GM18868 (cell line): ENCODE data around the gene KRT39.
"Not testable (repeated sequence)": the region's sequence is repeated elsewhere in the genome, so short reads cannot be mapped to it uniquely, and the experiment has no call there.

Source experiments
- ATAC-seq: cut with Tn5 transposase; IDR thresholded peaks from one replicate; pipeline ENCODE4 v1.9.1; 2021; ENCODE audit warnings: mild to moderate bottlenecking, moderate library complexity; ENCODE audit not compliant: unreplicated experiment

KRT39 gene

DNA sequence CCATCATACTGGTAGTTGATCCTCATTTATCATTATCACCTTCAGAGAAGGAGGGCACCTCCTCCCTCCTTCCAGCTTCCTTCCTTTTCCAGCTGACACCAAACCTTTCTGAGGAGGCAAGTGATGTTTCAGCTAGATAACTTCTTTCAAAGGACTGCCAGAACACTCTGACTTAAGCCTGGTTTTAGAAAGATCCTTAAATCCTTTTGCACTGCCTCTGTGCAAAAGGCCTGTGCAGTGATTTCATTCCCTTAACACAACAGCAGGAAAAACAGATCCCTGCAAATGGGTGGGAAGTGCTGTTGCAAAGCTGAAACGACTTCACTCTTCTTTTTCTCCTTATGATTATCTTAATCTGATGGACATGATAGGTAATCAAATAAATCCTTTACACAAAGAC is 22.2 kb downstream of the KRT39 start:
- no peak for ATAC-seq

DNA sequence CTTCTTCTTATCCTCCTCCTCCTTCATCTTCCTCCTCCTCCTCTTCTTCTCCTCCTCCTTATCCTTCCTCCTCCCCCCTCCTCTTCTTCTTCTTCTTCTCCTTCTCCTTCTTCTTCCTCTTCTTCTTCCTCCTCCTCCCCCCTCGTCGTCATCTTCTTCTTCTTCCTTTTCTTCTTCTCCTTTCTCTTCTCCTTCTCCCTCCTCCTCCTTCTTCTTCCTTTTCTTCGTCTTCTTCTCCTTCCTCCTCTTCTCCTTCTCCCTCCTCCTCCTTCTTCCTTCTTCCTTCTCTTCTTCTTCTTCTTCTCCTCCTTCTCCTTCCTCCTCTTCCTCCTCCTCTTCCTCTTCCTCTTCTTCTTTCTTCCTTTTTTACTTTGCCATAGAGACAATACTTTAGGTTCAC is 24.2 kb downstream of the KRT39 start:
- no peak for ATAC-seq

DNA sequence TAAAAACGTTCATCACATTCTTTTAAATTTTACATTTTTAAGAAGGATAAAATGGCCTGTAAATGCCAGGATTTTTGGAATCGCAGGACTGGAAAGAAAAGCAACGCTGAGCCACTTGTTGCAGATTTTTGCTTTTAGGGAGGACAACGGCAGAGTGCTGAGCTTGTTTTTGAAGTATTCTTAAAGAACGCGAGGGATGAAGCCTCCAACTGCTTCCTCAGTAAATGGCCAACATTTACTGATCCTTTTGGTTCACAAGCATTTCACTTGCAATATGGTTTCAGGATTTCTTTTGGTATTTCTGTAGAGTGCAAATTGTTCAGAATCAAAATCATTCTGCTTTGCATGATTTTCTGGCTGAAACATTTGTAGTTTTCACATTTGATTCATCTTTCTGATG is 26.5 kb downstream of the KRT39 start:
- no peak for ATAC-seq

DNA sequence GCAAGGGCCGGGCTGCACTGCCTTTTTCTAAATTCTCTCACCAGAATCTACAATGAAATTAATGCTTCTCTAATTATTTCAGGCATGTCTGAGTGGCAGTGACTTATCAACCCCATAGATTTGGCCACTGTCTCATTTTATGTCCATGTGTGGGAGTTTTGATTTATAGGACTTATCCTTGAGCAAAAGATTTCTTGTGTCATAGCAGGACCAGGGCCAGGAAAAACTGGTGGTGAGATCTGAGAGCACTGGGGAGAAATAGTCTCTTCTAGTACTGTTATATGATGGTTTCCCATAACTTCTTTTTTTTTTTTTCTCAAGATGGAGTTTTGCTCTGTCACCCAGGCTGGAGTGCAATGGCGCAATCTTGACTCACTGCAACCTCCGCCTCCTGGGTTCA is 27.8 kb downstream of the KRT39 start:
- ATAC-seq, result no peak

DNA sequence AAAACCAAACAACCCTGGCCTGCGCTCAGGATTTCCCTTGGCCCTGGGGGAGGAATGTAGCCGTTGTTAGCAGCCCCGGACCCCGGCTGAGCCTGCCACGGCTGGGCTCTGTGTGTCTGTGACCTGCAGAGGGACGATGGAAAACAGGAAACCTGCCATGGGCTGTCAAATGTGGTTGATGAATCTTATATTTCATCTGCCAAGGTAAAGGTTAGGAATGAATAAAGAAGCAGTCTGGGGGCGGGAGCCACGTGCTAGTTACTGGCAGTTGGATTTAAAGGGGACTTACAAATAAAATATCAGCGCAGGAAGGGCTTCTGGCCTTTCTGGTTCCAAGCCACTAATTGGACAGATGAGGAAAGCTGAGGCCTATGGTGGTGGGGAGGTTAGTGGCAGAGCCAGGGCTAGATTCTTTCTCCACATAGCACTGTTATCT is 29.3 kb downstream of the KRT39 start, which contains the start of gene KRT23:
TSS of gene KRT23 (minus strand) at position 263 of the 436 bp plus-strand sequence. CDS start 1,043 bp downstream, outside the sequence.
- no peak for ATAC-seq

DNA sequence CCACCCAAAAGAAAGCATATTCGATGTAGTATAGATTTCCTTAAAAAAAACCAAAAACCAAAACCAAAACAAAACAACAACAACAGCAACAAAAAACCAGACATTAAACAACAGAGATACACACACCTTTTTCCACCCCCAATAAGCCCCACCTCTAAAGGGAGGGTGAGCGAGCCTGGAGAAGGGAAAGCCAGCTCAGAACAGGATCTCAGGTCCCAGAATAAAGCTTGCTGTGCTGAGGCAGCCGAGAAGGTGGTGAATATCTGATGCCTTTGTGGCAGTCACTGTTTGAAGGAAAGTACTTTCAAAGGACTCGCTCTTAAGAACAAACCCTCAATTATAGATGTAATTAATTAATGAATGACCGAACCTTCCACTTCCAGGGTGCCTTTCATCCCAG is 29.8 kb downstream of the KRT39 start:
- ATAC-seq, result no peak

DNA sequence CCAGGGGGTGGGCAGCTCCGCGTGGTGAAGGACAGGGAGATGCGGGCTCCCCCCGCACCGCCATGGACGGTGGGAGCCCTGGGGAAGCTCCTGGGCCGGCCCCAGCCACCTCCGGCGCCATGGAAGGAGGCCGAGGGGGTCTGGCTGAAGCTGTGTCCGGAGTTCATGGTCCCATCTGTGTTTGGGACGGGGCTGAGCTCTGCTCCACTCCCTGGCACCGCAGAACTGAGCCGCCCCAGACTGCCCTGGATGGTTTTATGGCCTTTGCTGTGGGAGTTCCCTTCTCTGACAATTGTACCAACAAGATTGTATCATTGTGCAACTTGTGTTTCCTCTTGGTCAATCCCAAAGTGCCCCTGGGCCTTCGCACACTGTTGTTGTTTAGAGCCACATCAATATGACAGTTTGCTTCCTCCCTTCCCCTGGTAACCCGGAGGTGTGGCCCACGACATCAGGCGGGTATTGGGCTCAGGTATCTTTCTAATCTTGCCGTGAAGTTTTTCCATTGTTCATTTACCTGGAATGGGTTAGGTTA is 30.2 kb downstream of the KRT39 start:
- no peak for ATAC-seq

DNA sequence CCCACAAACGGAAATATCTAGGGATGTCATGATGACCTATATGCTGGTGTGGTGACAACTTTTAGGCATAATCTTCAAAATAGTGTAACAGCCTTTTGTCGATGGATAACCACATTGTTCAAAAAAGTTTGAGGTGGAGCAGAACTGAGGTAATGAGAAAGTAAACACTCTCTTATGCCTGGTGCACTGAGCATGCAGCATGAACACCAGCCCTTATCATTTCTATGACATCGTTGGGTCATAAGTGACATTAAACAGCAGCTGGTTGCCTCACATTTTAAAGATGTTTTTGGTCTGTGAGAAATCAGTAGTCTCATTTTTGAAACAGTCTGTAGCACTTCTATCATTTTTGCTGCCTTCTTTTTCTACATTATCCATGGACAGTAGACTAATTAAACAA is 31.1 kb downstream of the KRT39 start:
- no peak for ATAC-seq

DNA sequence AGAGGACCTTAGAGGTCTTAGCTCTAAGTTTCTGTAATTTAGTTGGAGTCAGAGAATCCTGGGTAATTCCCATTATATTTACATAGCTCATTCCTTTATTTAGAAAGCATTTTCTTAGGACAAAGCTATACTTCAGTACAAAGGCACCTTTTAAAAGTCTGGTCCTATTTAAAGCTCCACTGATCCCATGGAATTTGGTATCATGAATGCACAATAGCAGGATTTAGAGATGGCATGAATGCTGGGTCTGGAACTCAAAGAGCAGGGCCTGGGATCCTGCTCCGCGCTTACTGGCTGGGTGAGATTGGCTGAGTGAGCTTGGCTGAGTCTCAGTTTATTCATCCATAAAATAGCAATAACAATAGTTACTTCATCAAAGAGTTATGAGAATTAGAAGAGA is 34.1 kb downstream of the KRT39 start:
- no peak for ATAC-seq

DNA sequence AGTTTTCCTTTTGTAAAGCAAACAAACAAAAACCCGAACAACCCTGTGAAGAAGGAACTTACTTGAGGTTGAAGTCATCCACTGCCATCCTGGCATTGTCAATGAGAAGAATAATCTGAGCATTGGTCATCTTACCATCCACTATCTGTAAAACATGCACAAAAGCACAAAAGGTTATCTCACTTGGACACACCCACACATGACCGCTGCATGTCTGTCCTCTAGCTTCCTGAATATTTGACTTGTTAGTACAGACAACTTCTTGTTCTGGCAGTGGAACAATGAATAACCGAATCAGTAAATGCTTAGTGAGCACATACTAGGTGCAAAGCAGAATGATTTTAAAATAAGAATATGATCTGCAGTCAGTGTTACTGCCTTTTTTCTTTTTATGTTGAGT is 35.4 kb downstream of the KRT39 start:
- no peak for ATAC-seq

DNA sequence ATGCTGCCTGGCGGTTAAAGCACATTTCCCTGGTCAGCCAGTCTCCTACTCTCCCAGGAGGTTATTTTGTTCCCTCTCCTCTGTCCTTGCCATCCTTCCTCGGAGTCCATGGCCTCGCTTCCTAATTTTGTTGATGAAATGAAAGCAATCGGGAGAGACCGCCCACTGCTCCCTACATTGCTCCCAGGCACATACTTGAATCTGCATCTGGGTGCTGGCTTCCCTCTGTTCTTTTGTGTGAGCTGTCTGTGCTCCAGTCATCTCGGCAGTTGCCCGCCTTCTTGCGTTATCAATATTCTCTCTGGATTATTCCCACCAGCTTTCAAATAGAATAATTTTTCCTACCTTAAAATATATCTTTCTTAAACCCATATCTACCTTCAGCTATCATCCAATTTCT is 40.4 kb downstream of the KRT39 start:
- no peak for ATAC-seq

DNA sequence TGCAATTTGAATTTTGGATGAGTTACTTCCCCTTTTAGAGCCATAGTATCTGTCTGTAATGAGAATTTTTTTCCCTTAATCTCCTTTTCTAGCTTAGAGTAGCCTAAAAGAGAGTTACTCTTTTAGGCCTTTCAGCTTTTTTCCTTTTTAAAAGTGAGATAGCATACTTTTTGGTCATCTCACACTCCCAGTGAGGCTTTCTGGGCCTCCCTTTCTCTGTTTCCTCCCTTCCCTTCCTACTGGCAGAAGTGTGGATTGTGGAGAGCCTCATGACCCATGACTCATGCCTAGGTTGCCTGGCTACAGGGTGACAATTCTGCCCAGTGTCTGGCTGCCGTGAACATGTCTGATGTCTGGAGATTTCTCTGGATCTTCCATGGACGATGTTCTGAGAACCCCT is 44.5 kb downstream of the KRT39 start:
- no peak for ATAC-seq

DNA sequence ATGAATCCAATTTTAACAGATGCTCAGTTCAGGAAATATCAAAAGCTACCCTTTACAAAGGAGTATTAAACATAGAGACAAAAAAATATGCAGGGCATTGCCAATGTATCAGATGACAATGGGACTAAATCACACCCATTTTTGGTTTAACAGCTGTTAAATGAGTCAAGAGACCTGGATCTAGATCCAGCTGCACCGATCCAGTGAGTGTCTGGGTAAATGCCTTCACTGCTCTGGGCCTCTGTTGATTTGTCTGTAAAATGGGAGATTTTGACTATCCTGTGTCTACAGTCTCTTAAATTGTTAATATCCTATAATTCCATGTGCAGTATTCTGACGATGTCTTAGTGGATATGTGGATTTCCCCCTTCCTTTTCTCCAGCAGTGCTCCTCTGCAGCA is 45.7 kb downstream of the KRT39 start:
- no peak for ATAC-seq

DNA sequence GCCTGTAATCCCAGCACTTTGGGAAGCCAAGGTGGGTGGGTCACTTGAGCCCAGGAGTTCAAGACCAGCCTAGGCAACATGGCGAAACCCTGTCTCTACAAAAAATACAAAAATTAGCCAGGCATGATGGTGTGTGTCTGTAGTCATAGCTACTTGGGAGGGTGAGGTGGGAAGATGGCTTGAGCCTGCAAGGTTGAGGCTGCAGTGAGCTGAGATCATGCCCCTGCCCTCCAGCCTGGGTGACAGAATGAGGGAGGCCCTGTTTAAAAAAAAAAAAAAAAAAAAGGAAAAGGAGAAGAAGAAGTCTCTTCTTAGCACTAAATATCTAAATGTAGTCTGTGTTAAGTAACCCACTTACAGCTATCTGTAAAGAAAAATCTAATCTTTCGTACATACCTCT is 49.6 kb downstream of the KRT39 start:
- not testable (repeated sequence) for ATAC-seq

DNA sequence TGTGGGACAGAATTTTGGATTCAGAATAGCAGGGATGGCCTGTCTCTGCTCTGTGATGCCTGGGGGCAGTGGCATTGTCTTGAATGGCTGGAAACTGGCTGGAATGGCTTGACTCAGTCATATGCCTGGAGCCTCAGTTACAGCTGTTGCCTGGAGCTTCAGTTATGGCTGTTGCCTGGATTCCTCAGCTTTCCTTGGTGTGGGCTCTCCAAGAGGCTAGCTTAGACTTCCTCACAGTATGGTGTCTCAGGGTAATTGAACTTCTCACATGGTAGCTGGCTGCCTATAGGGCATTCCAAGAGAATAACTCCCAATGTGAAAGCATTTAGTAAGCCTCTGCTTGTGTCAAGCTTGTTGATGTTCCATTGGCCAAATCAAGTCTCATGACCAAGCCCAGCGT is 50.4 kb downstream of the KRT39 start:
- ATAC-seq, result no peak

DNA sequence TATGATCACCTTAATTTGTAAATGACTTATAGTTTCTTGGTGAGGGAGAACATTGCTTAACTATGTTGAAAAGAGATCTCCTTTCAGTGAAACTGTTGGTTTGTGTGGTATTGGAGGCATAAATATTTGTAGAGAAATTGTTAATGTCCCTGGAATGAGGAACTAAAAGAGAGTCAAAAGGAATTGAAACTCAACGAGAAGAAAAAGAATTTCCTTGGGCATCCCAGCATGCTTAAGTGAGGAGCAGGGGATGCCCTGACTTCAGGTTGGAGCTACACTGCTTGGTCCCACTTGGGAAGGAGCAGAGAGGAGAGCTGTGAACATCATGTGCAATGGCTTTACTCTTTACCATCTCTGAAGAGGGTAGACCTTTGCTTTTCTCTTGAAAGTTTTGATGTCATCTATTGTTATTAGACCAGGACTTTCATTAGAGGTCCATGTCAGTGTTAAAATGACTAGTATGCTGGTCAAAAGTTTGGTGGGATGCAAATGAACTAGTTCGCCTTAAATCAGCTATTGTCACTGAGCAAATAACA is 51.0 kb downstream of the KRT39 start:
- peak; percentile 67 for ATAC-seq

DNA sequence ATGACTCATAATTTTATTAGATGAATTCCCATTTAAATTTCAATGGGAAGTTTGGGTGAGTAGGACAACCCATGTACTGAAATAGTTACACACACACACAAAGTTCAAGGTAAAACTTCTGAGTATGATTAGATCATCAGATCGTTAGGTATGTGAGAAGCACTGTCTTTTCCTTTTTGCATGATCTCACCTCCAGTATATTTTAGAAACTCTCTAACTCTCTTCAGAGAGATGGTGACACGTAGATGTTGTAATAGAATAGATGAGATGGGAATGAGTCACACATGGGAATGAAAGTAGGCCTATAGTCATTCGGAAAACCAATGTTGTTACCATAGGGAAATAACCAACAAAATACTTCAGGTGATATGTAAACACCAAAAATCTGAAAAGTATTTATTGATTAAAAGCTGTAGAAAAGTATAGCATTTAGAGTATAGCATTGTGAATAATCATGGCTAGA is 51.5 kb downstream of the KRT39 start:
- ATAC-seq, result peak; percentile 64

DNA sequence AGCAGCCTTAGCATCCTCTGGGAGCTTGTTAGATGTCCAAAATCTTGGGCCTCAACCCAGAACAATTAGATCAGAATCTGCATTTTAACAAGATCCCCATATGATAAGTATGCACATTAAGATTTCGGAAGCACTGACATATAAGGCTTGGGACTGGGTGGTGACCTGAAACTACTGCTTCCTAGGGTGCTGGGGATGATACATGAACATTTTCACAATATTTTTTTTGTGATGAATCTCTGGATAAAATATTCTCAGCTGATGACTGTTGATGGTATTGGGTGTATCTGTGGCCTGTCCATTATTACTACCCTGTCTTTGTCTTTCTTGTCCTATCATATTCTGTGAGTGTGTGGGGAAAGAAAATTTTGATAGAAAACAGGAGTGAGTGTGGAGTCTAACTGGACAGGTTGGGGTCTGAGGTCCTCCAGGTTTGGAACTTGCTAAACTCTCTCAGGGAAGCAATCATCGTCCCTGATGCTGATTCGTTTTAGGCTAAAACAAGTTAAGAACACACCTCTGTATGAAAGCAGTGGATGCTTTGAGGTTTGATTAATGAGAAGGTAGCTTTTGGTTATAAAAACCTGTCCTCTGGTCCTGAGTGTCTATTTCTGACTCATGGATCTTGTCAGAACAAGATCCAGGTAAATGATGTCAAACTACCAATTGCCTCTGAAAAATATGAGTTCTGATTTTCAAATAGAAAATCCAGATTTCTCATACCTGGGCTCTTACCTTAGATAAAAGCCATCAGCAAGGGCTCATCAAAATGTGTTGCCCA is 52.5 kb downstream of the KRT39 start:
- no peak for ATAC-seq

DNA sequence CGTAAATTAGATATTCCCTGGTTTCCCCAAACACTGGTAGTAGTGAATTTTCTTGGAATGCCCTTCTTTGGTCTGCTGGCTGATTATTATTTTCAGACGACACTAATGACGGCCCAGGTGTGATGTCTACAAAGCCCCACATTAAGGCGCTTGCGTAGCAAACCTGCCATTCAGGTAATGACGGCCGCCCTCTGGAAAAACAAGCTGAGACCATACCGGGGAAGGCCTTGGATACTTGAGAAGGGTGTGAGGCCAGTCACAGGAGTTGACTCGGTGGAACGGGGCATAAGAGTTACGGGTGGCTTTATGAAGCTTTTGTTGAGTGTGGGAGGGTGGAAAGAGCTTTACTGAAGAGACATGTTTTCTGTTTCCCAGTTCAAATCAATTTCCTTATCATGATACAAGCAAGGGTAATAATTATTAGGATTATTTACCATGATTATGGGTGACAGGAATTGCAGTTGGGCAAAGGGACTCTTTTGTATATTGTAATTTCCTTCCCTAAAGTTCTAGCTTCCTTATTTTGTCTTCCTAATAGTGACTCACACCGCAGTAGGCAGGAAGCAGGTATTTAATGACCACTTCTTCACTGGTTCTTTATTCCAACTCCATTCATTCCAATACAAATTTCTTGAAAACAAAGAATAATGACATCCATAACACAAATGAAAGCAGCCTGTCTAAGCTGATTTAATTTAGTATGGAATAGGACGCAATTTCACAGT is 54.1 kb downstream of the KRT39 start:
- ATAC-seq, result no peak

DNA sequence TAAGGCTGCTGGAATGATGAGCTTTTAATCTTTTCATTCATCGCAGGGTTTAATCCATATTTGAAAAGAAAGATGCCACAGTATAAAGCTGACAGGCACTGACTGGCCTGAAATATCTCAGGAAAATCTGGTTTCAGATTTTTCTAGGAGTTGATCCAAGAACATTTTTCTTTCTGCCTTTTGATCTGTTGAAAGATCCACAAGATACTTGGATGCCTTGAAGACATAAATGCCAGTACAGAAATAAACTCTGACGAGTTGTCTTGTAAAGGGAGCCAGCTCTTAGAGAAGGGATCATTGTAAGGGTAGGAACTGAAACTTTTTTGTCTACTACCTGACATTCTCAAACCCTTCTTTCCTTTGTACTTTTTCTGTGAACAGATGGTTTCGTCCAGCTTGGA is 56.3 kb downstream of the KRT39 start:
- no peak for ATAC-seq

DNA sequence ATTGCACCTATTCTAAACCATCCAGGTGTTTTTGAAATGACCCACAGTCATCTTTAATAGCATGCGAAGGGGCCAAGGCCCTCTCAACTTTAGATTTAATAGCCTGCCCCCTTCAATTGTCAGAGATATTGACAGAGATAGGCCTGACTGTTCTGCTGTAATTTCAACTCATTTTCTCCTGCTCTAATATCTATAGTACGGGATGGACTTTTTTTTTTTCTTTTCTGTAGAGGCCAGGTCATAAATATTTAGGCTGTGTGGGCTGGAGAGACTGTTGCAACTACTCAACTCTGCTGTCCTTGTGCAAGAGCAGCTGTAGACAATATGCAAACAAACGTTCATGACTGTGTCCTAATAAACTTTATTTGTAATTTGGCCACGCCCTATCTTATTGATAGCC is 57.0 kb downstream of the KRT39 start:
- ATAC-seq, result no peak

DNA sequence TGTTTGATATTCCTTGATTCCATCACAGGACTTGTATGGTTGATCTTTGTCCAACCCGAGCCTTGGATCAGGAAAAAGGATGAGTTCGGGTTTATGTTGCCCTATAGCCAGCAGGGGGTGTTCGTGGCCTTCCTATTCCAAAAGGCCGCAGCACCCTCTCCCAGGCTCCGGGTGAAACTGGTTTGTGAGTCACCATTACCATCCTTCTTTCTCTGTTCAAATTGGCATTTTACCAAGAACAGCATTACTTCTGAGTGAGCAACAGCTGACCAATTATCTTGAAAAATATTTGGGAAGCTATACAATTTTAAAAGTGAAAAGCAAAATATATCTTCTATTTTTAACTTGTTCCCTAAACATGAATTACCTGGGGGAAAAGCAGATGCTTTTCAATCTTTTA is 57.4 kb downstream of the KRT39 start:
- ATAC-seq, result no peak
